GM20000 (cell line): Measurements from ENCODE around the gene ZNF670.
"Not testable (repeated sequence)": the region's sequence is repeated elsewhere in the genome, so short reads cannot be mapped to it uniquely, and the experiment has no call there.

Source experiments
- DNase-seq: peaks from one replicate; pipeline ENCODE4 v3.0.0; 2012; ENCODE audit warnings: low spot score
- TF ChIP-seq, protein P1 (sequence below): IDR thresholded peaks from 2 replicates; pipeline ENCODE4 v1.5.1; 2012; ENCODE audit warnings: mild to moderate bottlenecking, control low read depth; ENCODE audit errors: extremely low read depth, missing control alignments

The ZNF670 gene

GRCh38 chr1:247060771-247061170 lies 17.8 kb downstream of the ZNF670 start:
- TF ChIP-seq, protein P1, sequence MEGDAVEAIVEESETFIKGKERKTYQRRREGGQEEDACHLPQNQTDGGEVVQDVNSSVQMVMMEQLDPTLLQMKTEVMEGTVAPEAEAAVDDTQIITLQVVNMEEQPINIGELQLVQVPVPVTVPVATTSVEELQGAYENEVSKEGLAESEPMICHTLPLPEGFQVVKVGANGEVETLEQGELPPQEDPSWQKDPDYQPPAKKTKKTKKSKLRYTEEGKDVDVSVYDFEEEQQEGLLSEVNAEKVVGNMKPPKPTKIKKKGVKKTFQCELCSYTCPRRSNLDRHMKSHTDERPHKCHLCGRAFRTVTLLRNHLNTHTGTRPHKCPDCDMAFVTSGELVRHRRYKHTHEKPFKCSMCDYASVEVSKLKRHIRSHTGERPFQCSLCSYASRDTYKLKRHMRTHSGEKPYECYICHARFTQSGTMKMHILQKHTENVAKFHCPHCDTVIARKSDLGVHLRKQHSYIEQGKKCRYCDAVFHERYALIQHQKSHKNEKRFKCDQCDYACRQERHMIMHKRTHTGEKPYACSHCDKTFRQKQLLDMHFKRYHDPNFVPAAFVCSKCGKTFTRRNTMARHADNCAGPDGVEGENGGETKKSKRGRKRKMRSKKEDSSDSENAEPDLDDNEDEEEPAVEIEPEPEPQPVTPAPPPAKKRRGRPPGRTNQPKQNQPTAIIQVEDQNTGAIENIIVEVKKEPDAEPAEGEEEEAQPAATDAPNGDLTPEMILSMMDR = no peak
- DNase-seq = no peak

GRCh38 chr1:247056071-247056470 lies 22.5 kb downstream of the ZNF670 start:
- DNase-seq = no peak
- TF ChIP-seq, protein P1 = no peak

GRCh38 chr1:247054992-247055415 lies 23.6 kb downstream of the ZNF670 start:
- no peak for DNase-seq
- TF ChIP-seq, protein P1 = no peak

- TF ChIP-seq, protein P1 = no peak
- DNase-seq = no peak
These were observed 30.9 kb downstream of the ZNF670 start for GRCh38 chr1:247047702-247048101.

DNA sequence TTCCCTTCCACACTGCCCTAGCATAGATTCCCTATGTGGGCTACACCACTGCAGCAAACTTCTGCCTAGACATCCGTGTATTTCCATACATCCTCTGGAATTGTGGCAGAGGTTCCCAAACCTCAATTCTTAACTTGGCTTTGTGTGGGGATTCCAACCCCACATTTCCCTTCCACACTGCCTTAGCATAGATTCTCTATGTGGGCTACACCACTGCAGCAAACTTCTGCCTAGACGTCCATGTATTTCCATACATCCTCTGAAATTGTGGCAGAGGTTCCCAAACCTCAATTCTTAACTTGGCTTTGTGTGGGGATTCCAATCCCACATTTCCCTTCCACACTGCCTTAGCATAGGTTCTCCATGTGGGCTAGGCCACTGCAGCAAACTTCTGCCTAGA lies 31.4 kb downstream of the ZNF670 start:
- TF ChIP-seq, protein P1 = no peak
- DNase-seq = no peak

DNA sequence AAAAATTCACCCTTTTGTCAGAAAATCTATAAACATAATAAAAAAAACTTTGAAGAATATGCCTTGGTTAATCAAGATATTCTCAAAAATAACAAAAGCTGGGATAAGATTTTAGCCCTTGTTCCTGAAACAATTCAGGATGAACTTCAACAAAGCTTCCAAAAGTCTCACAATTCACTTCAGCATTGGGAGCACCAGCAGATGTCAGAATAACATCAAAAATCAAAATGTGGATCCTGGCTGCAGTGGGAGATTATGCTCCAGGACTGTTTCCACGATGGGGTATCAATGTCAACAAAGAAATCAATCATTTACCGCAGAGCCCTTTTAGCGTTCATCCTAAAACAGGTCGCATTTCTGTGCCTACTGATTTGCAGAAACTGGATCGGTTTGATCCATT lies 35.2 kb downstream of the ZNF670 start:
- TF ChIP-seq, protein P1 = no peak
- DNase-seq = no peak

- no peak for DNase-seq
- TF ChIP-seq, protein P1 = no peak
These were observed 40.9 kb downstream of the ZNF670 start for GRCh38 chr1:247037511-247038320.

- DNase-seq = not testable (repeated sequence)
These were observed 46.3 kb downstream of the ZNF670 start for GRCh38 chr1:247032306-247032705.
